ENCODE data around the gene SMIM38. TPM values are rescaled to one million over a fixed set of nuclear protein-coding genes. Genes with fewer than 3 reads are reported as not detected.
A peak's percentile ranks its signal among the peaks of the same experiment; 100 is the strongest.
"Not testable (repeated sequence)": the region's sequence is repeated elsewhere in the genome, so short reads cannot be mapped to it uniquely, and the experiment has no call there.

Gene SMIM38
- total RNA-seq, 2 donors from 2014 or later = 3.0 to 4.2 TPM

- TF ChIP-seq CTCF (IDR thresholded peaks at IDR 0.05) = no peak
- peaks cover 11 to 24% of the 10 kb centered on the region in 2 donors for H3K4me1 ChIP-seq (ENCODE audit: control insufficient read depth in 1 of 2, low read depth in 2 of 2)
- no peaks in the 10 kb centered on the region for H3K36me3 ChIP-seq
- ATAC-seq (ENCODE audit: insufficient number of reproducible peaks, low FRiP score, low read depth) (no peak), DNase-seq (ENCODE audit: low spot score) (no peak)
- peaks cover 5% of the 10 kb centered on the region for H3K9me3 ChIP-seq
- peak overlapping the region; percentile 74 to 82 for H3K27ac ChIP-seq
- H3K27me3 ChIP-seq (replicated peaks; ENCODE audit: insufficient read depth) = no peaks in the 10 kb centered on the region
- no peak overlapping the region for H3K4me3 ChIP-seq
Observed at GRCh38 chr11:69132301-69132670, 23.4 kb upstream of the SMIM38 start.

GRCh38 chr11:69133251-69133650 lies 22.5 kb upstream of the SMIM38 start:
- H3K4me1 ChIP-seq (ENCODE audit: control insufficient read depth in 1 of 2, low read depth in 2 of 2) = peaks cover 9 to 20% of the 10 kb centered on the region in 2 donors
- DNase-seq (ENCODE audit: low spot score) = no peak
- H3K4me3 ChIP-seq = no peak overlapping the region
- H3K36me3 ChIP-seq = no peaks in the 10 kb centered on the region
- H3K27me3 ChIP-seq (replicated peaks; ENCODE audit: insufficient read depth) = no peaks in the 10 kb centered on the region
- no peak for TF ChIP-seq CTCF (IDR thresholded peaks at IDR 0.05)
- no peak for ATAC-seq (ENCODE audit: insufficient number of reproducible peaks, low FRiP score, low read depth)
- H3K9me3 ChIP-seq = no peaks in the 10 kb centered on the region
- no peak overlapping the region for H3K27ac ChIP-seq

- H3K27me3 ChIP-seq (replicated peaks; ENCODE audit: insufficient read depth); DNase-seq (ENCODE audit: low spot score); ATAC-seq (ENCODE audit: insufficient number of reproducible peaks, low FRiP score, low read depth); H3K27ac ChIP-seq; H3K4me3 ChIP-seq; H3K9me3 ChIP-seq; H3K36me3 ChIP-seq: not testable (repeated sequence)
- peaks cover 9 to 20% of the 10 kb centered on the region in 2 donors for H3K4me1 ChIP-seq (ENCODE audit: control insufficient read depth in 1 of 2, low read depth in 2 of 2)
Observed at GRCh38 chr11:69134182-69134581, 21.6 kb upstream of the SMIM38 start.

GRCh38 chr11:69134957-69135356 lies 20.8 kb upstream of the SMIM38 start:
- no peaks in the 10 kb centered on the region for H3K9me3 ChIP-seq
- no peak overlapping the region for H3K4me3 ChIP-seq
- H3K27ac ChIP-seq = no peak overlapping the region
- no peaks in the 10 kb centered on the region for H3K27me3 ChIP-seq (replicated peaks; ENCODE audit: insufficient read depth)
- peaks cover 9 to 20% of the 10 kb centered on the region in 2 donors for H3K4me1 ChIP-seq (ENCODE audit: control insufficient read depth in 1 of 2, low read depth in 2 of 2)
- no peak for TF ChIP-seq CTCF (IDR thresholded peaks at IDR 0.05)
- ATAC-seq (ENCODE audit: insufficient number of reproducible peaks, low FRiP score, low read depth) = no peak
- no peak for DNase-seq (ENCODE audit: low spot score)
- no peaks in the 10 kb centered on the region for H3K36me3 ChIP-seq

- TF ChIP-seq CTCF (IDR thresholded peaks at IDR 0.05) = no peak
- no peak overlapping the region for H3K27ac ChIP-seq
- DNase-seq (ENCODE audit: low spot score) (no peak), ATAC-seq (ENCODE audit: insufficient number of reproducible peaks, low FRiP score, low read depth) (no peak)
- no peaks in the 10 kb centered on the region for H3K36me3 ChIP-seq
- no peak overlapping the region for H3K4me3 ChIP-seq
- H3K27me3 ChIP-seq (replicated peaks; ENCODE audit: insufficient read depth) = no peaks in the 10 kb centered on the region
- peaks cover 8 to 17% of the 10 kb centered on the region in 2 donors for H3K4me1 ChIP-seq (ENCODE audit: control insufficient read depth in 1 of 2, low read depth in 2 of 2)
- H3K9me3 ChIP-seq = no peaks in the 10 kb centered on the region
Observed at GRCh38 chr11:69135420-69136363, 20.0 kb upstream of the SMIM38 start.

Measured in thoracic aorta (tissue), 2 donors.